Fibroblast of mammary gland (primary cell): Measurements from ENCODE around the gene SPAG5.

Source experiments
- DNase-seq: peaks from one replicate; pipeline ENCODE4 v3.0.0-alpha.2; 2010; ENCODE audit warnings: low read depth
- H3K4me3 ChIP-seq: 2 replicates; pipeline ENCODE4 v1.5.1; 2011; ENCODE audit warnings: low read depth, mild to moderate bottlenecking, low read length, moderate library complexity; ENCODE audit not compliant: control insufficient read depth
- TF ChIP-seq, protein P1 (sequence below): conservative IDR thresholded peaks from 2 replicates; pipeline ENCODE4 v1.5.1; 2011; ENCODE audit warnings: low read depth, low read length, inconsistent platforms; ENCODE audit not compliant: control insufficient read depth, insufficient read depth

Gene SPAG5

DNA sequence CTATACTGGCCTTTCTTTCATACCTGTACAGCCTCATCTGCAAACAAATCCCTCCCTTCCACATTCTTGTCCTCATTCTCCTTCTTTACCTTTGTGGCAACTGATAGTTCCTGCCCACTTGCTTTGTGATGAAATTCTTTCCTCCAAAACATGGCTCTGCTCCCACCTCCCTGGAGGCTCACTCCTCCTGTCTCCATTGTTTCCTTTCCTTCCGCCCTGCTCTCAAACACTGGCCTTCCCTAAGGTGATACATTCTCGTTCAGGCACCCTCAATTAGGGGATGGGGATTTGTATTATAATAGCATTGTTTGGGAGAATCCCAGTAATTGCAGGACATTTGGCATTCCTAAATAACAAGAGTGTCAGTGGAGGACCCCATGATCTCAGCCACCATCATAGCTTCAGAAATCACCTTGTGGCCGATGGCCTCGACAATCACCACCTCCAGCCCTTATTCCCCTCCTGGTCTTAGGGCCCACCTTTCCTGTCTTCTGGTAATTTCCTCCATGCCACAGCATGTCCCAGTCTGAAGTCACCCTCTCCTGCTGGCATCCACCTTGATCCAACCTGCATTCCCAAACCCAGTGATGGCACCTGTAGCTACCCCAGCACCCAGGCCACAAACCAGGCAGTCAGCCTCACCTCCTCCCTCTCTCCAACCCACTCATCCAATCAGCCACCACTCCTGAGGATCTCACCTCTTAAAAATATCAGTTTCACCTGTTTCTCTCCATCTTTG is 54.3 kb downstream of the SPAG5 start:
- no peak overlapping the region for H3K4me3 ChIP-seq
- TF ChIP-seq, protein P1, sequence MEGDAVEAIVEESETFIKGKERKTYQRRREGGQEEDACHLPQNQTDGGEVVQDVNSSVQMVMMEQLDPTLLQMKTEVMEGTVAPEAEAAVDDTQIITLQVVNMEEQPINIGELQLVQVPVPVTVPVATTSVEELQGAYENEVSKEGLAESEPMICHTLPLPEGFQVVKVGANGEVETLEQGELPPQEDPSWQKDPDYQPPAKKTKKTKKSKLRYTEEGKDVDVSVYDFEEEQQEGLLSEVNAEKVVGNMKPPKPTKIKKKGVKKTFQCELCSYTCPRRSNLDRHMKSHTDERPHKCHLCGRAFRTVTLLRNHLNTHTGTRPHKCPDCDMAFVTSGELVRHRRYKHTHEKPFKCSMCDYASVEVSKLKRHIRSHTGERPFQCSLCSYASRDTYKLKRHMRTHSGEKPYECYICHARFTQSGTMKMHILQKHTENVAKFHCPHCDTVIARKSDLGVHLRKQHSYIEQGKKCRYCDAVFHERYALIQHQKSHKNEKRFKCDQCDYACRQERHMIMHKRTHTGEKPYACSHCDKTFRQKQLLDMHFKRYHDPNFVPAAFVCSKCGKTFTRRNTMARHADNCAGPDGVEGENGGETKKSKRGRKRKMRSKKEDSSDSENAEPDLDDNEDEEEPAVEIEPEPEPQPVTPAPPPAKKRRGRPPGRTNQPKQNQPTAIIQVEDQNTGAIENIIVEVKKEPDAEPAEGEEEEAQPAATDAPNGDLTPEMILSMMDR, result no peak
- DNase-seq, result no peak

DNA sequence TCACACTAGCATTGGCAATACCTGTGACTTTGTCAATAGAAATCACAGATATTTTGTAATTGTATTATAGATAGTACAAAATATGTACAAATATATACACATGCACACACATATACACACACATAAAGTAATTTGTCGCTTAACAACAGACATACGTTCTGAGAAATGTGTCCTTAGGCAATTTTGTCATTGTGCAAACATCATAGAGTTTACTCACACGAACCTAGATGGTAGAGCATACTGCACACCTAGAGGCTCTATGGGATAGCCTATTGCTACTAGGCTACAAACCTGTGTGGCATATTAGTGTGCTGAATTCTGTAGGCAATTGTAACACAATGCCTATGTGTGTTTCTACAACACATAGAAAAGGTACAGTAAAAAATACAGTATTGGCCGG is 57.4 kb downstream of the SPAG5 start:
- TF ChIP-seq, protein P1, result no peak
- no peak overlapping the region for H3K4me3 ChIP-seq
- DNase-seq, result no peak

DNA sequence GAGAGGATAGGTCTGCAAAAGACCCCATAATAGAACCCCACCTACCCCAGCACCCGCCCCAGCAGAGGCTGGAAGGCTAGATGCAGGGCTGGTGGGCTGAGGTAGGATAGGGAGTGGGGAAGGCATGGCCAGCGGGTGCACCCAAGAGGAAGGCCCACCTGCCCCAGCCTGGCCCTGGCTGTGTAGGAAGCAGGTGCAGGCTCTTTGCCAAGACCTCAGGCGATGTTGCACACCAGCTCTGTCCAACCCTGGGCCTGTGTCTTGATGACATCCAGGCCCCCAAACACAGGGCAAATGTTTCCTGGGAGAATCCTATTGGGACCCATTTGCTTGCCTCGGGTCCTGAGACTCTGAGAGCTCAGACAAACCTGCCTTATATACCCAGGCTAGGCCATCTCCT is 58.6 kb downstream of the SPAG5 start:
- TF ChIP-seq, protein P1, result no peak
- no peak overlapping the region for H3K4me3 ChIP-seq
- no peak for DNase-seq

DNA sequence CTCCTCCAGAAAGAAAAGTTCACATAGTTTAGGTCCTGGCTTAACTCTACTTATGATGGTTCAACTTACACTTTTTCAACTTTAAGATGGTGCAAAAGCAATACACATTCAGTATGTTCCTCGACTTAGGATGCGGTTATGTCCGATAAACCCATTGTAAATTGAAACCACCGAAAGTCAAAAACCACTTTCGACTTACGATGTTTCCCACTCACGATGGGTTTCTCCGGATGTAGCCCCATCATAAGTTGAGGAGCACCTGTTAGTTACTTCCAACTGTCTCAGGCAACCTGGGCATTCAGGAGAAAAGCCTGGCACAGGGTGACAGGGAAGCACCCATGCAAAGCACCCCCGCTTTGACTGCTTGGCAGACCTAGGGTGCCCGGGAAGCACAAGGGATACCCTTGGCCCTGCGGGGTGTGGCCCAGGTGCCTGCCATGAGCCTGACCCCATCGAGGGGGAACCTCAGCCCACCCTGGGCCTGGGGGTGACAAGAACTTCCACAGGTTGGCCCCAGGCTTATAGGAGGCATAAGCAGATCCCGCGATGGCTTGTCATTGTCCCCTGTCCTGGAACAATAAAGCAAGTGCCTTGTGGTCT is 60.4 kb downstream of the SPAG5 start:
- no peak overlapping the region for H3K4me3 ChIP-seq
- no peak for DNase-seq
- TF ChIP-seq, protein P1, result no peak

DNA sequence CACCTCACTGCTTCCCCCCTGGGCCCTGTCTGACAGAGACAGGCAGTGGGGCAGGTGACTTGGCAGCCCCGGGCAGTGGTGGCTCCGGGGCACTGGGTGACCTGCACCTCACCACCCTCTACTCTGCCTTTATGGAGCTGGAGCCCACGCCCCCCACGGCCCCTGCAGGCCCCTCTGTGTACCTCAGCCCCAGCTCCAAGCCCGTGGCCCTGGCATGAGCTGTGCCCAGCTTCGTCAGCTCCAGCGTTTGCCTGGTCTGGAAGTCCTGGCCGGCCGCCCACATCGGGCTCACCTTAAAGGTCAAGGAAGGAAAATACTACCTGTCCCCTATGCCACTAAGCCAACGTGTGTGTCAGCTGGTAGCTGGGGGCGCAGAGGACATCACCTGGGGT is 61.6 kb downstream of the SPAG5 start:
- H3K4me3 ChIP-seq, result no peak overlapping the region
- TF ChIP-seq, protein P1, result no peak
- DNase-seq, result no peak

DNA sequence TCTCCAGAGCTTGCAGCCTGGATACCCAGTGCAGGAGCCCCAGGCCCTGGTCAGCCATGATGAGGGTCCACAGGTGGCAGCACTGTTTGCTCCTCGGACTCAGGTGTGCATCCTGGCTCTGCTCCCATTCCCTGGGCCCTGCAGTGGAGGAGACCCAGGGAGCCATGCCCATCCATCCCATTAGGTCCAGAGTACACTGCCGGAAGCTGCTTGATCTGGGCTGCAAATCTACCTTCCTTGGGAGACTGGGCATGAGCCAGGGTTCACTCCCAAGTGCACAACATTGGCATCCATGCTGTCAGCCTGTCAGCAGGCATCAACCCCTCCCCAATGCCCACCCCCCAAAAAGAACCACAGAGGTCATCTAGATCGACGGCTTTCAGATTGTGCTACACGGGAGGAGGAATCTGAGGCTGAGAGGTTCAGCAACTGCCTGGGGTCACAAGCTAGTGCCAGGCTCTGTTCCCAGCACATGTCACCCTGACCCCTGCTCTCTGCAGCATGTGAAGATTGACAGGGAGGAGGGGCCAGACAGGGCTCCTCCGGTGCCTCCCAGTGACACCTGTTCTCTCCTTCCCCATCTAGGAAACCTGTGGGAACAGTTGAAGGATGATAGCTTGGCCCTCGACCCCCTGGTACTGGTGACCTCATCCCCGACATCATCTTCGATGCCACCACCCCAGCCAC is 62.1 kb downstream of the SPAG5 start:
- no peak overlapping the region for H3K4me3 ChIP-seq
- TF ChIP-seq, protein P1, result no peak
- no peak for DNase-seq
